A673 (cell line): Measurements from ENCODE around the gene PROSER2.

Experiments used
- CTCF ChIP-seq: fragments of 300-800, 200-600 bp; sonication (generic); conservative IDR thresholded peaks from 2 replicates; pipeline ENCODE4 v1.5.1; 2017; ENCODE audit warnings: low read depth, mild to moderate bottlenecking, antibody characterized with exemption, low read length, moderate library complexity, mixed read lengths
- EZH2 ChIP-seq: fragments of 200-600 bp; sonication (generic); IDR thresholded peaks from 2 replicates; pipeline ENCODE4 v1.6.1; 2017; ENCODE audit warnings: borderline replicate concordance, low read depth, mild to moderate bottlenecking, mixed read lengths, antibody characterized with exemption, low read length; ENCODE audit not compliant: poor library complexity, severe bottlenecking

GRCh38 chr10:11898372-11899066 is 75.4 kb downstream of the PROSER2 start:
- TF ChIP-seq CTCF (no peak), EZH2 (no peak)
